K562 (cell line): ENCODE results near the gene ITPR1. TPM values are rescaled to one million over a fixed set of nuclear protein-coding genes. Genes with fewer than 3 reads are reported as not detected.

Experiments used
- ATF1 ChIP-seq, 2 experiments: fragments of 450-650 bp in 1 of 2; IDR thresholded peaks; 2 replicates each; pipeline ENCODE4 v1.6.1; 2016; ENCODE audit warnings: missing compliant biosample characterization in 1 of 2, missing genetic modification characterization in 1 of 2
- CBX3 ChIP-seq, 2 experiments: IDR thresholded peaks; 1 replicate in 1 of 2; 2 replicates in 1 of 2; pipeline ENCODE4 v1.6.1; 2012; ENCODE audit warnings: inconsistent platforms in 2 of 2, low read length in 2 of 2, borderline replicate concordance in 1 of 2, control low read depth in 1 of 2
- CBX8 ChIP-seq: fragments of 200-600 bp; sonication (generic); IDR thresholded peaks from 2 replicates; pipeline ENCODE4 v1.6.1; 2012; ENCODE audit warnings: borderline replicate concordance, mixed run types, low read depth, mild to moderate bottlenecking, moderate library complexity, mixed read lengths, low read length, control low read depth, inconsistent platforms; ENCODE audit not compliant: poor library complexity, severe bottlenecking; ENCODE audit errors: extremely low read depth
- FOXK1 ChIP-seq: sonication (generic); formaldehyde crosslinking; IDR thresholded peaks from 2 replicates; pipeline ENCODE4 v1.8.0; 2022; ENCODE audit warnings: missing genetic modification reagents, mild to moderate bottlenecking, borderline replicate concordance
- IFI16 ChIP-seq: fragments of 250-450 bp; sonication (Bioruptor Pico); IDR thresholded peaks from 2 replicates; pipeline ENCODE4 v2.1.2; 2022; ENCODE audit warnings: mild to moderate bottlenecking, inconsistent platforms
- KAT7 ChIP-seq: sonication (generic); formaldehyde crosslinking; IDR thresholded peaks from 2 replicates; pipeline ENCODE4 v1.8.0; 2022; ENCODE audit warnings: missing genetic modification reagents, mild to moderate bottlenecking, borderline replicate concordance
- MCM2 ChIP-seq: fragments of 450-650 bp; IDR thresholded peaks from 2 replicates; pipeline ENCODE4 v1.6.1; 2017; ENCODE audit warnings: low read depth, mild to moderate bottlenecking
- MYC ChIP-seq, 2 experiments: fragments of 250-450 bp in 1 of 2; sonication (Bioruptor Pico) in 1 of 2; IDR thresholded peaks; 2 replicates each; pipeline versions ENCODE4 v1.5.1 to v1.6.1; 2012 to 2021; ENCODE audit warnings: low read depth in 2 of 2, borderline replicate concordance in 1 of 2, improper control_type of control experiment in 1 of 2, low read length in 1 of 2, mild to moderate bottlenecking in 1 of 2, moderate library complexity in 1 of 2
- RBM14 ChIP-seq: fragments of 200-400 bp; formaldehyde crosslinking; IDR thresholded peaks from 2 replicates; pipeline ENCODE4 v1.6.1; 2018; ENCODE audit warnings: low read depth, mild to moderate bottlenecking, low read length, moderate library complexity, borderline replicate concordance; ENCODE audit not compliant: insufficient read depth
- RBM15 ChIP-seq: fragments of 200-400 bp; formaldehyde crosslinking; IDR thresholded peaks from 2 replicates; pipeline ENCODE4 v1.6.1; 2018; ENCODE audit warnings: mild to moderate bottlenecking, low read length, moderate library complexity; ENCODE audit not compliant: insufficient read depth
- SIN3B ChIP-seq: fragments of 450-650 bp; IDR thresholded peaks from 2 replicates; pipeline ENCODE4 v1.6.1; 2017; ENCODE audit warnings: low read depth, mild to moderate bottlenecking, moderate library complexity
- TAF9B ChIP-seq: fragments of 450-650 bp; IDR thresholded peaks from 2 replicates; pipeline ENCODE4 v1.6.1; 2018; ENCODE audit warnings: mild to moderate bottlenecking; ENCODE audit not compliant: partially characterized antibody
- TRIM28 ChIP-seq: fragments of 450-650 bp; IDR thresholded peaks from 2 replicates; pipeline ENCODE4 v1.6.1; 2017
- ZBTB17 ChIP-seq: fragments of 450-650 bp; formaldehyde crosslinking; IDR thresholded peaks from 2 replicates; pipeline ENCODE4 v1.4.0; 2020; ENCODE audit warnings: mild to moderate bottlenecking
- ZNF165 ChIP-seq: fragments of 250-450 bp; sonication (Bioruptor Pico); IDR thresholded peaks from 2 replicates; pipeline ENCODE4 v1.4.0; 2020; ENCODE audit warnings: borderline replicate concordance
- ZNF586 ChIP-seq: fragments of 450-650 bp; formaldehyde crosslinking; conservative IDR thresholded peaks from 2 replicates; pipeline ENCODE4 v1.4.0; 2020; ENCODE audit warnings: mild to moderate bottlenecking, moderate library complexity
- ZSCAN29 ChIP-seq: fragments of 450-650 bp; IDR thresholded peaks from 2 replicates; pipeline ENCODE4 v1.6.1; 2017
- polyA plus RNA-seq, 8 experiments: library from polyadenylated mRNA; depleted of rRNA in 4 of 8; stranded (reverse) in 5 of 8; unstranded in 3 of 8; fragments of >200 nt; fragmentation: Nextera tagmentation in 2 of 8; fragmentation: Illumina TruSeq in 1 of 8; extraction: Ambion mirVana in 2 of 8; extraction: Trizol in 1 of 8; gene quantifications; 2 replicates each; pipeline versions ENCODE4 v1.2.1 to v1.2.3, GENCODE V29; 2011 to 2014; ENCODE audit warnings: inconsistent platforms in 1 of 8, missing spikeins in 1 of 8
- total RNA-seq, 7 experiments: library from RNA; depleted of rRNA in 6 of 7; stranded (reverse); fragments of >200 nt in 6 of 7; fragmentation: Illumina TruSeq in 2 of 7; extraction: Trizol in 2 of 7; gene quantifications; 2 replicates each; pipeline versions ENCODE4 v1.2.1 to v1.2.3, GENCODE V29; 2011 to 2021; ENCODE audit warnings: low replicate concordance in 1 of 7
- TF ChIP-seq, protein P1 (sequence below): fragments of 250-450 bp; sonication (Bioruptor Pico); IDR thresholded peaks from 2 replicates; pipeline ENCODE4 v1.5.0; 2022; ENCODE audit warnings: mild to moderate bottlenecking
- TF ChIP-seq, protein P2 (sequence below), 2 experiments: IDR thresholded peaks; 2 replicates each; pipeline ENCODE4 v1.6.1; 2012; ENCODE audit warnings: improper control_type of control experiment in 2 of 2, low read depth in 2 of 2, low read length in 2 of 2, borderline replicate concordance in 1 of 2

The ITPR1 gene
- total and polyA plus RNA-seq, 9 of the 15 experiments (the other 6 are each of a cell fraction or from before 2014, with no cell fraction given): 22.4 to 40.0 (median 27.4) TPM

DNA sequence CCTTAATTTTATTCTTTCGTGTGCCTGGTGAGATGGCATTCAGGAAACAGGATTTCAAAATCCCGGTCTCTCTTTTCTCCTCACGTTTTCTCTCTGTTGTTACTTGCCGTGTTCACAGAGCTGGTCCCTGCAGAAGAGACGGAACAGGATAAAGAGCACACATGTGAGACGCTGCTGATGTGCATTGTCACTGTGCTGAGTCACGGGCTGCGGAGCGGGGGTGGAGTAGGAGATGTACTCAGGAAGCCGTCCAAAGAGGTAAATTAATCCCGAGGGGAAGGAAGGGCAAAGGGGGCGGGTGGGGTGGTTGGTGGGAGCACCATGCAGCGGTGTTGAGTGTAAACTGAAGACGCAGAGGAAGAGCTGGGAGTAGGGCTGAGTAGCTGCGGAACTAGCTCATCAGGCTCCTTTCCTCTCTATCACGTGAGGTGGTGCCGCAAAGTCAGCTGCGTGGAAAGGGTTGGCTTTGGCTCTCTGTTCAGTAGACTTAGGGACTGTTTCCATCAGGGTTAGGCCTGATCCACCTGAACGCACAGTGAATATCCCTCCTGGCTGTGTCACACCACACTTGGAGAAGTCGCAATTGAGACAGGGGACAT is 321.3 kb downstream of the ITPR1 start (continued):
- TF ChIP-seq SIN3B (no peak), IFI16 (CRISPR knock-in tag) (no peak), MCM2 (no peak), MYC (IDR thresholded peaks at IDR 0.05; ENCODE audit: low read depth, low read length) (peak; percentile 90), MYC (CRISPR knock-in tag; IDR thresholded peaks at IDR 0.05; ENCODE audit: borderline replicate concordance, low read depth) (no peak), KAT7 (peak; percentile 83), ZNF586 (CRISPR knock-in tag) (0 out of 2 replicates have a peak, but pooled peaks have one; percentile 52), CBX3 (IDR thresholded peaks at IDR 0.05; ENCODE audit: borderline replicate concordance in 1 of 2, low read length in 2 of 2) (peak in 1 of 2 experiments; percentile 83; a peak in 2 of 3 replicates), RBM14 (no peak), TAF9B (peak; percentile 91), ZBTB17 (CRISPR knock-in tag) (no peak), ATF1 (CRISPR knock-in tag; IDR thresholded peaks at IDR 0.05) (no peak), ATF1 (tag; IDR thresholded peaks at IDR 0.05) (peak; percentile 68; the same call in 1 of the 2 replicates), ZNF165 (CRISPR knock-in tag) (0 out of 2 replicates have a peak, but pooled peaks have one; percentile 13), TRIM28 (peak; percentile 70), ZSCAN29 (no peak), CBX8 (no peak), RBM15 (no peak), FOXK1 (no peak)
- TF ChIP-seq, protein P1, sequence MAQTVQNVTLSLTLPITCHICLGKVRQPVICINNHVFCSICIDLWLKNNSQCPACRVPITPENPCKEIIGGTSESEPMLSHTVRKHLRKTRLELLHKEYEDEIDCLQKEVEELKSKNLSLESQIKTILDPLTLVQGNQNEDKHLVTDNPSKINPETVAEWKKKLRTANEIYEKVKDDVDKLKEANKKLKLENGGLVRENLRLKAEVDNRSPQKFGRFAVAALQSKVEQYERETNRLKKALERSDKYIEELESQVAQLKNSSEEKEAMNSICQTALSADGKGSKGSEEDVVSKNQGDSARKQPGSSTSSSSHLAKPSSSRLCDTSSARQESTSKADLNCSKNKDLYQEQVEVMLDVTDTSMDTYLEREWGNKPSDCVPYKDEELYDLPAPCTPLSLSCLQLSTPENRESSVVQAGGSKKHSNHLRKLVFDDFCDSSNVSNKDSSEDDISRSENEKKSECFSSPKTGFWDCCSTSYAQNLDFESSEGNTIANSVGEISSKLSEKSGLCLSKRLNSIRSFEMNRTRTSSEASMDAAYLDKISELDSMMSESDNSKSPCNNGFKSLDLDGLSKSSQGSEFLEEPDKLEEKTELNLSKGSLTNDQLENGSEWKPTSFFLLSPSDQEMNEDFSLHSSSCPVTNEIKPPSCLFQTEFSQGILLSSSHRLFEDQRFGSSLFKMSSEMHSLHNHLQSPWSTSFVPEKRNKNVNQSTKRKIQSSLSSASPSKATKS (CRISPR knock-in tag): no peak
- TF ChIP-seq, protein P2, sequence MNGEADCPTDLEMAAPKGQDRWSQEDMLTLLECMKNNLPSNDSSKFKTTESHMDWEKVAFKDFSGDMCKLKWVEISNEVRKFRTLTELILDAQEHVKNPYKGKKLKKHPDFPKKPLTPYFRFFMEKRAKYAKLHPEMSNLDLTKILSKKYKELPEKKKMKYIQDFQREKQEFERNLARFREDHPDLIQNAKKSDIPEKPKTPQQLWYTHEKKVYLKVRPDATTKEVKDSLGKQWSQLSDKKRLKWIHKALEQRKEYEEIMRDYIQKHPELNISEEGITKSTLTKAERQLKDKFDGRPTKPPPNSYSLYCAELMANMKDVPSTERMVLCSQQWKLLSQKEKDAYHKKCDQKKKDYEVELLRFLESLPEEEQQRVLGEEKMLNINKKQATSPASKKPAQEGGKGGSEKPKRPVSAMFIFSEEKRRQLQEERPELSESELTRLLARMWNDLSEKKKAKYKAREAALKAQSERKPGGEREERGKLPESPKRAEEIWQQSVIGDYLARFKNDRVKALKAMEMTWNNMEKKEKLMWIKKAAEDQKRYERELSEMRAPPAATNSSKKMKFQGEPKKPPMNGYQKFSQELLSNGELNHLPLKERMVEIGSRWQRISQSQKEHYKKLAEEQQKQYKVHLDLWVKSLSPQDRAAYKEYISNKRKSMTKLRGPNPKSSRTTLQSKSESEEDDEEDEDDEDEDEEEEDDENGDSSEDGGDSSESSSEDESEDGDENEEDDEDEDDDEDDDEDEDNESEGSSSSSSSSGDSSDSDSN (IDR thresholded peaks at IDR 0.05; ENCODE audit: borderline replicate concordance in 1 of 2, low read depth in 2 of 2, low read length in 2 of 2): no peak
